WTC11 (cell line): Measurements from ENCODE around the gene SLC4A11. TPM values are rescaled to one million over a fixed set of nuclear protein-coding genes. Genes with fewer than 3 reads are reported as not detected.

Experiments
- ATAC-seq: fragments of 200-7000 bp; cut with Tn5 transposase; 2 replicates; pipeline ENCODE4 v1.10.0; 2021; ENCODE audit warnings: mild to moderate bottlenecking, moderate library complexity
- CTCF ChIA-PET: fragments of 300-600 bp; sonication (Branson Sonifier 250); formaldehyde crosslinking; loops from one replicate; lab custom pipeline; 2021; ENCODE audit warnings: antibody characterized with exemption; lab: Charles Lee
- POLR2A ChIA-PET: fragments of 350-600 bp; sonication (Branson Sonifier 250); formaldehyde crosslinking; loops from one replicate; lab custom pipeline; 2021; ENCODE audit warnings: antibody characterized with exemption; lab: Charles Lee
- DNase-seq: peaks from one replicate; pipeline ENCODE4 v3.0.0; 2021; ENCODE audit warnings: low spot score
- H3K27ac Mint-ChIP-seq: 2 replicates; pipeline ENCODE4 v1.8.0; 2021; ENCODE audit warnings: mixed read lengths
- H3K27me3 Mint-ChIP-seq: 2 replicates; pipeline ENCODE4 v1.8.0; 2021; ENCODE audit warnings: low read depth, mild to moderate bottlenecking, moderate library complexity, mixed read lengths
- H3K36me3 Mint-ChIP-seq: 2 replicates; pipeline ENCODE4 v1.8.0; 2021; ENCODE audit warnings: mixed read lengths
- H3K4me1 Mint-ChIP-seq: 2 replicates; pipeline ENCODE4 v1.8.0; 2022; ENCODE audit warnings: mixed read lengths
- H3K4me3 Mint-ChIP-seq: 2 replicates; pipeline ENCODE4 v1.8.0; 2021; ENCODE audit warnings: mild to moderate bottlenecking, moderate library complexity, mixed read lengths
- H3K9me3 Mint-ChIP-seq: 2 replicates; pipeline ENCODE4 v1.8.0; 2021; ENCODE audit warnings: mixed read lengths
- AR ChIP-seq: fragments of 250-450 bp; sonication (Bioruptor Pico); IDR thresholded peaks from 2 replicates; pipeline ENCODE4 v1.9.0; 2021; ENCODE audit warnings: mild to moderate bottlenecking
- EMX1 ChIP-seq: fragments of 250-450 bp; sonication (Bioruptor Pico); IDR thresholded peaks from 2 replicates; pipeline ENCODE4 v1.8.0; 2021; ENCODE audit warnings: mild to moderate bottlenecking
- FOXP1 ChIP-seq: sonication (generic); formaldehyde crosslinking; IDR thresholded peaks from 2 replicates; pipeline ENCODE4 v1.8.0; 2022; ENCODE audit warnings: missing genetic modification reagents, mild to moderate bottlenecking, moderate library complexity, borderline replicate concordance
- HMGA2 ChIP-seq: fragments of 250-450 bp; sonication (Bioruptor Pico); IDR thresholded peaks from 2 replicates; pipeline ENCODE4 v1.4.0; 2021; ENCODE audit warnings: mild to moderate bottlenecking, moderate library complexity
- JAZF1 ChIP-seq: fragments of 250-450 bp; sonication (Bioruptor Pico); IDR thresholded peaks from 2 replicates; pipeline ENCODE4 v1.9.0; 2021; ENCODE audit warnings: moderate library complexity, mild to moderate bottlenecking, inconsistent platforms
- JUN ChIP-seq: sonication (generic); formaldehyde crosslinking; IDR thresholded peaks from 2 replicates; pipeline ENCODE4 v1.8.0; 2023; ENCODE audit warnings: mild to moderate bottlenecking, missing genetic modification reagents
- MXD4 ChIP-seq: fragments of 250-450 bp; sonication (Bioruptor Pico); IDR thresholded peaks from 2 replicates; pipeline ENCODE4 v1.8.0; 2021; ENCODE audit warnings: mild to moderate bottlenecking, moderate library complexity, borderline replicate concordance
- NFYB ChIP-seq: sonication (generic); formaldehyde crosslinking; conservative IDR thresholded peaks from 2 replicates; pipeline ENCODE4 v1.8.0; 2022; ENCODE audit warnings: low read depth, missing genetic modification reagents
- ZMAT4 ChIP-seq: fragments of 250-450 bp; sonication (Bioruptor Pico); IDR thresholded peaks from 2 replicates; pipeline ENCODE4 v1.9.0; 2021; ENCODE audit warnings: mild to moderate bottlenecking
- ZNF121 ChIP-seq: sonication (generic); formaldehyde crosslinking; IDR thresholded peaks from 2 replicates; pipeline ENCODE4 v1.8.0; 2023; ENCODE audit warnings: missing genetic modification reagents
- ZNF219 ChIP-seq: sonication (generic); formaldehyde crosslinking; IDR thresholded peaks from 2 replicates; pipeline ENCODE4 v1.8.0; 2023; ENCODE audit warnings: missing genetic modification reagents, mild to moderate bottlenecking, borderline replicate concordance
- ZNF317 ChIP-seq: sonication (generic); formaldehyde crosslinking; IDR thresholded peaks from 2 replicates; pipeline ENCODE4 v1.8.1; 2023; ENCODE audit warnings: low read depth, mild to moderate bottlenecking, moderate library complexity, missing genetic modification reagents, borderline replicate concordance
- ZNF425 ChIP-seq: fragments of 250-450 bp; sonication (Bioruptor Pico); conservative IDR thresholded peaks from 2 replicates; pipeline ENCODE4 v1.9.0; 2021; ENCODE audit warnings: mild to moderate bottlenecking
- ZNF532 ChIP-seq: fragments of 250-450 bp; sonication (Bioruptor Pico); IDR thresholded peaks from 2 replicates; pipeline ENCODE4 v1.9.0; 2021; ENCODE audit warnings: mild to moderate bottlenecking, borderline replicate concordance
- total RNA-seq: library from RNA; stranded (reverse); gene quantifications from 3 replicates; pipeline ENCODE4 v1.2.3, GENCODE V29; 2021
- TF ChIP-seq, protein P1 (sequence below): sonication (generic); formaldehyde crosslinking; IDR thresholded peaks from 2 replicates; pipeline ENCODE4 v1.8.1; 2022; ENCODE audit warnings: mild to moderate bottlenecking, missing genetic modification reagents, moderate library complexity, borderline replicate concordance
- TF ChIP-seq, protein P2 (sequence below): sonication (generic); formaldehyde crosslinking; IDR thresholded peaks from 2 replicates; pipeline ENCODE4 v1.8.1; 2023; ENCODE audit warnings: mild to moderate bottlenecking, missing genetic modification reagents, moderate library complexity

Gene SLC4A11
- total RNA-seq, 1 experiment from 2014 or later = 39.5 TPM

GRCh38 chr20:3242172-3242692 lies 3.2 kb upstream of the SLC4A11 start:
- H3K27ac Mint-ChIP-seq = peak overlapping the region; percentile 79; the same call in 1 of the 2 replicates
- POLR2A ChIA-PET = interaction anchor here (0.8 kb wide), 1 partner anchor 19 kb away, joined by 4 read pairs; no protein-coding TSS in a partner anchor
- no peaks in the 10 kb centered on the region for H3K36me3 Mint-ChIP-seq
- H3K9me3 Mint-ChIP-seq = no peaks in the 10 kb centered on the region
- H3K4me1 Mint-ChIP-seq = peaks cover 23% of the 10 kb centered on the region
- ATAC-seq (no peak), DNase-seq (no peak)
- no peak for TF ChIP-seq FOXP1 (CRISPR knock-in tag)
- TF ChIP-seq EMX1 (CRISPR knock-in tag) = no peak
- CTCF ChIA-PET = interaction anchor here (0.5 to 1.2 kb wide), 5 partner anchors 8 to 122 kb away, joined by 3 to 7 read pairs (median 3); no protein-coding TSS in a partner anchor
- H3K27me3 Mint-ChIP-seq = peaks cover 51% of the 10 kb centered on the region
- H3K4me3 Mint-ChIP-seq = peak overlapping the region; percentile 12; the same call in 1 of the 2 replicates

- Mint-ChIP-seq H3K27me3 (peaks cover 56% of the 10 kb centered on the region), H3K27ac (no peak overlapping the region), H3K4me1 (peaks cover 26% of the 10 kb centered on the region), H3K4me3 (peak overlapping the region; percentile 95), H3K9me3 (no peaks in the 10 kb centered on the region), H3K36me3 (no peaks in the 10 kb centered on the region)
- ChIA-PET POLR2A (interaction anchor here (0.6 kb wide), 1 partner anchor 31 kb away, joined by 3 read pairs; no protein-coding TSS in a partner anchor), CTCF (interaction anchor here (1.9 to 3.6 kb wide), 4 partner anchors 9 to 76 kb away, joined by 8 to 92 read pairs (median 26); no protein-coding TSS in a partner anchor)
- DNase-seq = no peak
- TF ChIP-seq, protein P1, sequence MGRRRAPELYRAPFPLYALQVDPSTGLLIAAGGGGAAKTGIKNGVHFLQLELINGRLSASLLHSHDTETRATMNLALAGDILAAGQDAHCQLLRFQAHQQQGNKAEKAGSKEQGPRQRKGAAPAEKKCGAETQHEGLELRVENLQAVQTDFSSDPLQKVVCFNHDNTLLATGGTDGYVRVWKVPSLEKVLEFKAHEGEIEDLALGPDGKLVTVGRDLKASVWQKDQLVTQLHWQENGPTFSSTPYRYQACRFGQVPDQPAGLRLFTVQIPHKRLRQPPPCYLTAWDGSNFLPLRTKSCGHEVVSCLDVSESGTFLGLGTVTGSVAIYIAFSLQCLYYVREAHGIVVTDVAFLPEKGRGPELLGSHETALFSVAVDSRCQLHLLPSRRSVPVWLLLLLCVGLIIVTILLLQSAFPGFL (CRISPR knock-in tag) = no peak
- TF ChIP-seq ZNF121 (no peak), AR (CRISPR knock-in tag) (no peak), NFYB (CRISPR knock-in tag) (no peak), ZNF219 (CRISPR knock-in tag) (no peak), MXD4 (no peak), JUN (CRISPR knock-in tag) (no peak), ZNF317 (CRISPR knock-in tag) (no peak), ZMAT4 (CRISPR knock-in tag) (no peak), ZNF425 (CRISPR knock-in tag) (no peak), JAZF1 (no peak), ZNF532 (no peak), HMGA2 (CRISPR knock-in tag) (no peak)
- TF ChIP-seq, protein P2, sequence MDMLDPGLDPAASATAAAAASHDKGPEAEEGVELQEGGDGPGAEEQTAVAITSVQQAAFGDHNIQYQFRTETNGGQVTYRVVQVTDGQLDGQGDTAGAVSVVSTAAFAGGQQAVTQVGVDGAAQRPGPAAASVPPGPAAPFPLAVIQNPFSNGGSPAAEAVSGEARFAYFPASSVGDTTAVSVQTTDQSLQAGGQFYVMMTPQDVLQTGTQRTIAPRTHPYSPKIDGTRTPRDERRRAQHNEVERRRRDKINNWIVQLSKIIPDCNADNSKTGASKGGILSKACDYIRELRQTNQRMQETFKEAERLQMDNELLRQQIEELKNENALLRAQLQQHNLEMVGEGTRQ (CRISPR knock-in tag) = no peak
- ATAC-seq = no peak
Observed at GRCh38 chr20:3240776-3241363, 1.9 kb upstream of the SLC4A11 start.
